Subcutaneous adipose tissue (tissue), 4 donors: ENCODE results near the gene KCNB1. TPM values are rescaled to one million over a fixed set of nuclear protein-coding genes. Genes with fewer than 3 reads are reported as not detected.

Experiments used
- CTCF ChIP-seq: fragments of 450-650 bp; IDR thresholded peaks from one replicate; pipeline ENCODE4 v1.5.1; 2016; ENCODE audit warnings: low read depth, mild to moderate bottlenecking, control low read depth, antibody characterized with exemption, moderate library complexity
- total RNA-seq, 4 donors: library from RNA; depleted of rRNA; stranded (reverse); fragments of >200 nt; gene quantifications; one replicate each; pipeline ENCODE4 v1.1.0, GENCODE V29; 2016

The KCNB1 gene
- 10 to 100 TPM in 3 of 4 donors, 1 to 10 TPM in 1; 8.7 to 24.5 (median 17.7) TPM for total RNA-seq

GRCh38 chr20:49482621-49483017 lies at the start of gene KCNB1:
KCNB1 (minus strand) TSS chr20:49482668; CDS start chr20:49482480, 188 bp downstream.
- no peak for TF ChIP-seq CTCF

- no peak for TF ChIP-seq CTCF
Measured at GRCh38 chr20:49529470-49529869, 47.0 kb upstream of the KCNB1 start.

- no peak for TF ChIP-seq CTCF
Measured at GRCh38 chr20:49526568-49526967, 44.1 kb upstream of the KCNB1 start.

GRCh38 chr20:49526056-49526455 lies 43.6 kb upstream of the KCNB1 start:
- TF ChIP-seq CTCF: no peak

- no peak for TF ChIP-seq CTCF
Measured at GRCh38 chr20:49523767-49524360, 41.4 kb upstream of the KCNB1 start.

GRCh38 chr20:49521356-49521755 lies 38.9 kb upstream of the KCNB1 start:
- no peak for TF ChIP-seq CTCF

GRCh38 chr20:49519777-49520359 lies 37.4 kb upstream of the KCNB1 start:
- no peak for TF ChIP-seq CTCF
